ENCODE measurements around the gene C1orf185. TPM values are rescaled to one million over a fixed set of nuclear protein-coding genes. Genes with fewer than 3 reads are reported as not detected.
"Not testable (repeated sequence)": the region's sequence is repeated elsewhere in the genome, so short reads cannot be mapped to it uniquely, and the experiment has no call there.

C1orf185 gene
- polyA plus RNA-seq, 1 donor, result not detected

- no CpG with 5 or more reads among the region's 3 CpGs for WGBS (ENCODE audit: insufficient coverage, low lambda C conversion rate)
- Histone ChIP-seq H3K4me3 (ENCODE audit: low read length) (no peak overlapping the region), H3K36me3 (ENCODE audit: control insufficient read depth, insufficient read depth, low read length) (no peaks in the 10 kb centered on the region), H3K27ac (ENCODE audit: low read length) (no peak overlapping the region), H3K9me3 (ENCODE audit: control insufficient read depth, low read depth, low read length) (peaks cover 3% of the 10 kb centered on the region), H3K4me1 (ENCODE audit: control insufficient read depth, insufficient read depth, low read length) (no peaks in the 10 kb centered on the region), H3K27me3 (ENCODE audit: control insufficient read depth, insufficient read depth, low read length) (peaks cover 12% of the 10 kb centered on the region)
- DNase-seq, result no peak
Measured at GRCh38 chr1:51086496-51087271, 15.3 kb upstream of the C1orf185 start.

- DNase-seq, result no peak
- WGBS (ENCODE audit: insufficient coverage, low lambda C conversion rate), result 67% methylated on average over 1 of the region's 1 CpG
- Histone ChIP-seq H3K27ac (ENCODE audit: low read length) (no peak overlapping the region), H3K27me3 (ENCODE audit: control insufficient read depth, insufficient read depth, low read length) (peaks cover 12% of the 10 kb centered on the region), H3K36me3 (ENCODE audit: control insufficient read depth, insufficient read depth, low read length) (no peaks in the 10 kb centered on the region), H3K4me3 (ENCODE audit: low read length) (no peak overlapping the region), H3K9me3 (ENCODE audit: control insufficient read depth, low read depth, low read length) (peaks cover 3% of the 10 kb centered on the region), H3K4me1 (ENCODE audit: control insufficient read depth, insufficient read depth, low read length) (no peaks in the 10 kb centered on the region)
Measured at GRCh38 chr1:51088474-51088873, 13.6 kb upstream of the C1orf185 start.

DNA sequence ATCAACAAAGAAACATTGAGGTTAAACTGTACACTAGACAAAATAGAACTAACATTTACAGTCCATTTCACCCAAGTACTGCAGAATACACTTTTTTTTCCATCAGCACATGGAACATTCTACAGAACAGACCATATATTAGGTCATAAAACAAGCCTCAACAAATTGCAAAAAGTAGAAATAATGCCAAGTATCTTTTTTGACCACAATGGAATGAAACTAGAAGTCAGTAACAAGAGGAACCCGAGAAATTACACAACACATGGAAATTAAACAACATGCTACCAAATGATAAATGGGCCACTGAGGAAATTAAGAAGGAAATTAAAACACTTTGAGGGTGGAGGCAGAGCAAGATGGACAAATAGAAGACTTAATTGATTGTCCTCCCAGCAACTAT is 8.4 kb upstream of the C1orf185 start:
- Histone ChIP-seq H3K4me1 (ENCODE audit: control insufficient read depth, insufficient read depth, low read length) (no peaks in the 10 kb centered on the region), H3K27ac (ENCODE audit: low read length) (no peak overlapping the region), H3K9me3 (ENCODE audit: control insufficient read depth, low read depth, low read length) (peaks cover 3% of the 10 kb centered on the region), H3K36me3 (ENCODE audit: control insufficient read depth, insufficient read depth, low read length) (no peaks in the 10 kb centered on the region), H3K4me3 (ENCODE audit: low read length) (no peak overlapping the region), H3K27me3 (ENCODE audit: control insufficient read depth, insufficient read depth, low read length) (no peaks in the 10 kb centered on the region)
- WGBS (ENCODE audit: insufficient coverage, low lambda C conversion rate), result no CpG with 5 or more reads among the region's 1 CpG
- DNase-seq, result no peak

DNA sequence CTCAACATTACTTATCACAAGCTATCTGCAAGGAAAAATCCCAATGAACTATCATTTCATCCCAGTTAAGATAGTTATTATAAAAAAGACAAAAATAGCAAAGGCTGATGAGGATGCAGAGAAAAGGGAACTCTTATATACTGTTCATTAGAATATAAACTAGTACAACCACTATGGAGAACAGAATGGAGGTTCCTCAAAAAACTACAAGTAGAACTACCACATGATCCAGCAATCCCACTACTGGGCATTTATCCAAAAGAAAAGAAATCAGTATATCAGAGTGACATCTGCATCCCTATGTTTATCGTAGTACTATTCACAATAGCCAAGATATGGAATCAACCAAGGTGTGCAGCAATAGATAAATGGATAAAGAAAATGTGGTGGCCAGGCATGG is 4.9 kb upstream of the C1orf185 start:
- no peak overlapping the region for H3K4me3 ChIP-seq (ENCODE audit: low read length)
- no peak for DNase-seq
- 100% methylated on average over 1 of the region's 1 CpG for WGBS (ENCODE audit: insufficient coverage, low lambda C conversion rate)
- no peaks in the 10 kb centered on the region for H3K4me1 ChIP-seq (ENCODE audit: control insufficient read depth, insufficient read depth, low read length)
- no peak overlapping the region for H3K27ac ChIP-seq (ENCODE audit: low read length)
- no peaks in the 10 kb centered on the region for H3K9me3 ChIP-seq (ENCODE audit: control insufficient read depth, low read depth, low read length)
- H3K36me3 ChIP-seq (ENCODE audit: control insufficient read depth, insufficient read depth, low read length), result no peaks in the 10 kb centered on the region
- no peaks in the 10 kb centered on the region for H3K27me3 ChIP-seq (ENCODE audit: control insufficient read depth, insufficient read depth, low read length)

DNA sequence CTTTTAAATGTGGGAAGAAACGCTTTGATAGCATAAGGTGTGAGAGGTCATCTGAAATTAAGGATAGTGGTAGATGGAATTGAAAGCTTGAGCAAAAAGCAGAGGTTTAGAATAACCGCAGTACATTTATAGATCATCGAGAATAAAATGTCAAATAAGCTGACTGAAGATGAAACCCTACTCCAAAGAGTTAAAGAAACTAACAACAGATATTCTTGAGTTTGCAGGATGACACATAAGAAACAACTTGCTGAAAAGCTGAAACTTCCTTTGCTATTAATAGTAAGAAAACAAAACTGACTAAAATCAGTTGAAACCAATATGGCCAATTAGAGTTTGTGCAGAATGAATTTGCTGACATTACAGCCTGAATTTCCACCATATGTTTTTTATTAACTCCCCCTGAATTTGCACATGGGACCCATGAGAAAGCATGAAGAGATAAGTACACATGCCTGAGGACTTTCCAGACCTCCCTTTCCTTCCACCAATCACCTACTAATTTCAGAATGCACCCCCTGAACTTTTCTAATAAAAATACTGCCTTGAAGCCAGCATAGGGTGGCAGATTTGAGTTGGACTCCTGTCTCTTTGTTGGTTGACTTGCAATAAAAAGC is 1.7 kb upstream of the C1orf185 start:
- Histone ChIP-seq H3K36me3 (ENCODE audit: control insufficient read depth, insufficient read depth, low read length) (no peaks in the 10 kb centered on the region), H3K27me3 (ENCODE audit: control insufficient read depth, insufficient read depth, low read length) (no peaks in the 10 kb centered on the region), H3K4me3 (ENCODE audit: low read length) (no peak overlapping the region), H3K27ac (ENCODE audit: low read length) (no peak overlapping the region), H3K4me1 (ENCODE audit: control insufficient read depth, insufficient read depth, low read length) (no peaks in the 10 kb centered on the region), H3K9me3 (ENCODE audit: control insufficient read depth, low read depth, low read length) (no peaks in the 10 kb centered on the region)
- WGBS (ENCODE audit: insufficient coverage, low lambda C conversion rate), result 94% methylated on average over 2 of the region's 3 CpGs
- DNase-seq, result no peak

DNA sequence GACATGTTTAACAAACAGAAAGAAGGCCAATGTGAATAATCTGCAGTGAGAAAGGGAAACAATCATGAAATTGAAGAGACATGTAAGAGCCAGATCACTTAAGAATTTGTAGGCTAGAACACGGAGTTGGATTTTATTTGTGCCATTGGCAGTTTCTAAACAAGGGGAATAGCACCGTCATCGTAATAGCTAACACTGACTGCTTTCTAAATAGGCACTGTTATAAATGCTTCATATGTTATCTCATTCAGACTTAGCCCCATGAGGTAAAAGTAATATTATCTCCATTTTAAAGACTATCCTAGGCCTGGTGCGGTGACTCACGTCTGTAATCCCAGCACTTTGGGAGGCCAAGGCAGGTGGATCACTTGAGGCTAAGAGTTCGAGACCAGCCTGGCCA is 12.1 kb downstream of the C1orf185 start:
- Histone ChIP-seq H3K36me3 (ENCODE audit: control insufficient read depth, insufficient read depth, low read length) (no peaks in the 10 kb centered on the region), H3K27me3 (ENCODE audit: control insufficient read depth, insufficient read depth, low read length) (no peaks in the 10 kb centered on the region), H3K9me3 (ENCODE audit: control insufficient read depth, low read depth, low read length) (no peaks in the 10 kb centered on the region), H3K4me3 (ENCODE audit: low read length) (no peak overlapping the region), H3K27ac (ENCODE audit: low read length) (no peak overlapping the region), H3K4me1 (ENCODE audit: control insufficient read depth, insufficient read depth, low read length) (no peaks in the 10 kb centered on the region)
- DNase-seq, result peak; percentile 16 to 60
- no CpG with 5 or more reads among the region's 6 CpGs for WGBS (ENCODE audit: insufficient coverage, low lambda C conversion rate)

DNA sequence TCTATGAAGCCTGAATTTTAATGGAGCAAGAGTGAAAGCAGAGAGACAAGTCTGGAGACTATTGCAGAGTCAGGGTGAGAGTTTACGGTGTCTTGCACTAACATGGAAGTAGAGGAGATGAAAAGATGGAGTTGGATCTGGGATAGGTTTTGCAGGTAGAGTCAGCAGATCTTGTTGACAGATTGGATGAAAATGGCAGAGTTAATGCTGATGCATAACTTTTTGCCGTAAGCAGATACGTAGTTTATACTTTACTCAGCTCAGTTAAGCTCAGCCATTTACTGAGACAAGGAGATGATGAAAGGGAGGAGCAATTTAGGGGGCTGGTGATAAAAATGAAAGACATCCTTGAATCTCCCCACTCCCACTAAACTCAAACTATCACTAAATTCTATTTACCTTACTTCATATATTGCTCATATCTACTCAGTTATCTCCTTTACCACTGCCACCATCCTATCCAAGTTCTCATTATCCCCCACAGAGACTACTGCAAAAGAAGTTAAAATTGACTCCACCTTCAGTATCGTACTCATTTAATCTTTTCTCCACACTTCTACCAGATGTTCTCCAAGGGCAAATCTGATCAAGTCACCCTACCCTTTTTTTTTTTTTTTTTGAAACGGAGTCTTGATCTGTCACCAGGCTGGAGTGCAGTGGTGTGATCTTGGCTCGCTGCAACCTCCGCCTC is 13.8 kb downstream of the C1orf185 start:
- H3K4me1 ChIP-seq (ENCODE audit: control insufficient read depth, insufficient read depth, low read length), result no peaks in the 10 kb centered on the region
- no peak overlapping the region for H3K4me3 ChIP-seq (ENCODE audit: low read length)
- H3K27ac ChIP-seq (ENCODE audit: low read length), result no peak overlapping the region
- no peaks in the 10 kb centered on the region for H3K27me3 ChIP-seq (ENCODE audit: control insufficient read depth, insufficient read depth, low read length)
- no peaks in the 10 kb centered on the region for H3K36me3 ChIP-seq (ENCODE audit: control insufficient read depth, insufficient read depth, low read length)
- H3K9me3 ChIP-seq (ENCODE audit: control insufficient read depth, low read depth, low read length), result no peaks in the 10 kb centered on the region
- 80% methylated on average over 2 of the region's 7 CpGs for WGBS (ENCODE audit: insufficient coverage, low lambda C conversion rate)
- DNase-seq, result no peak

GRCh38 chr1:51119331-51119730 is 17.3 kb downstream of the C1orf185 start:
- H3K4me1 ChIP-seq (ENCODE audit: control insufficient read depth, insufficient read depth, low read length), result no peaks in the 10 kb centered on the region
- H3K36me3 ChIP-seq (ENCODE audit: control insufficient read depth, insufficient read depth, low read length), result no peaks in the 10 kb centered on the region
- H3K27me3 ChIP-seq (ENCODE audit: control insufficient read depth, insufficient read depth, low read length), result no peaks in the 10 kb centered on the region
- no peak for DNase-seq
- H3K27ac ChIP-seq (ENCODE audit: low read length), result no peak overlapping the region
- no CpG with 5 or more reads among the region's 3 CpGs for WGBS (ENCODE audit: insufficient coverage, low lambda C conversion rate)
- no peaks in the 10 kb centered on the region for H3K9me3 ChIP-seq (ENCODE audit: control insufficient read depth, low read depth, low read length)
- H3K4me3 ChIP-seq (ENCODE audit: low read length), result no peak overlapping the region

GRCh38 chr1:51120629-51121028 is 18.6 kb downstream of the C1orf185 start:
- WGBS (ENCODE audit: insufficient coverage, low lambda C conversion rate), result no CpG with 5 or more reads among the region's 2 CpGs
- no peak overlapping the region for H3K4me3 ChIP-seq (ENCODE audit: low read length)
- no peak overlapping the region for H3K27ac ChIP-seq (ENCODE audit: low read length)
- no peaks in the 10 kb centered on the region for H3K36me3 ChIP-seq (ENCODE audit: control insufficient read depth, insufficient read depth, low read length)
- DNase-seq, result no peak
- no peaks in the 10 kb centered on the region for H3K4me1 ChIP-seq (ENCODE audit: control insufficient read depth, insufficient read depth, low read length)
- H3K27me3 ChIP-seq (ENCODE audit: control insufficient read depth, insufficient read depth, low read length), result no peaks in the 10 kb centered on the region
- no peaks in the 10 kb centered on the region for H3K9me3 ChIP-seq (ENCODE audit: control insufficient read depth, low read depth, low read length)

DNA sequence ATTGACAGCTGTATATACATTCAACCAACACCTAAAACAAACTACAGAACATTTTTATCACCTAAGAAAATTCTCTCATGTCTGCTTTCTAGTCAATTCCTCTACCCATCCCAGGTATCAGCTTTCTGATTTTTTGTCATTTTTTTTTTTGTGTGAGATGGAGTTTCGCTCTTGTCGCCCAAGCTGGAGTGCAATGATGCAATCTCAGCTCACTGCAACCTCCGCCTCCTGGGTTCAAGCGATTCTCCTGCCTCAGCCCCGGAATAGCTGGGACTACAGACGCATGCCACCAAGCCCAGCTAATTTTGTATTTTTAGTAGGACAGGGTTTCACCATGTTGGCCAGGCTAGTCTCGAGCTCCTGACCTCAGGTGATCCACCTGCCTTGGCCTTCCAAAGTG is 25.1 kb downstream of the C1orf185 start:
- H3K4me3 ChIP-seq (ENCODE audit: low read length); DNase-seq; H3K27me3 ChIP-seq (ENCODE audit: control insufficient read depth, insufficient read depth, low read length); H3K9me3 ChIP-seq (ENCODE audit: control insufficient read depth, low read depth, low read length); H3K4me1 ChIP-seq (ENCODE audit: control insufficient read depth, insufficient read depth, low read length); H3K27ac ChIP-seq (ENCODE audit: low read length); H3K36me3 ChIP-seq (ENCODE audit: control insufficient read depth, insufficient read depth, low read length): not testable (repeated sequence)
- no CpG with 5 or more reads among the region's 7 CpGs for WGBS (ENCODE audit: insufficient coverage, low lambda C conversion rate)
